GM19397 (cell line): ENCODE measurements around the gene AATK.
"Not testable (repeated sequence)": the region's sequence is repeated elsewhere in the genome, so short reads cannot be mapped to it uniquely, and the experiment has no call there.

Experiments used
- ATAC-seq: cut with Tn5 transposase; IDR thresholded peaks from one replicate; pipeline ENCODE4 v1.9.1; 2021; ENCODE audit warnings: mild to moderate bottlenecking, moderate library complexity; ENCODE audit not compliant: unreplicated experiment

AATK gene

DNA sequence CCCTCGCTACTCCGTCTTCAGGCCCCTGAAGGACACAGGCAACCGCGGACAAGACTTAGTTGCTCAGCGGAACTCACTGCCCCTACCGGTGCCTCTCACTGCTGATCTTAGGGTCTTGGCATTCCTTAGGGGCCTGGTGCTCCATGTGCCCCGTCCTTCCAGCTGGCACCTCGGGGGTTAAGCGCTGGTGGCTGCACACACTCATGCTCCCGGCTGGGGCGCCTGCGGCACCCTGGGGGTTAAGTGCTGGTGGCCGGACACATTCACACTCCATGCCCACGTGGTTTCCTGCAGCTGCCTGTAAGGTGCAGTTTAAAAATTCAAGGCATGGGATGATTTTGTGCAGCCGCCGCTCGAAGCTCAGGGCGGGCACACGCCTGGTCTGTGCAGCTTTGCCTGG, 86.0 kb downstream of the AATK start:
- ATAC-seq = no peak

DNA sequence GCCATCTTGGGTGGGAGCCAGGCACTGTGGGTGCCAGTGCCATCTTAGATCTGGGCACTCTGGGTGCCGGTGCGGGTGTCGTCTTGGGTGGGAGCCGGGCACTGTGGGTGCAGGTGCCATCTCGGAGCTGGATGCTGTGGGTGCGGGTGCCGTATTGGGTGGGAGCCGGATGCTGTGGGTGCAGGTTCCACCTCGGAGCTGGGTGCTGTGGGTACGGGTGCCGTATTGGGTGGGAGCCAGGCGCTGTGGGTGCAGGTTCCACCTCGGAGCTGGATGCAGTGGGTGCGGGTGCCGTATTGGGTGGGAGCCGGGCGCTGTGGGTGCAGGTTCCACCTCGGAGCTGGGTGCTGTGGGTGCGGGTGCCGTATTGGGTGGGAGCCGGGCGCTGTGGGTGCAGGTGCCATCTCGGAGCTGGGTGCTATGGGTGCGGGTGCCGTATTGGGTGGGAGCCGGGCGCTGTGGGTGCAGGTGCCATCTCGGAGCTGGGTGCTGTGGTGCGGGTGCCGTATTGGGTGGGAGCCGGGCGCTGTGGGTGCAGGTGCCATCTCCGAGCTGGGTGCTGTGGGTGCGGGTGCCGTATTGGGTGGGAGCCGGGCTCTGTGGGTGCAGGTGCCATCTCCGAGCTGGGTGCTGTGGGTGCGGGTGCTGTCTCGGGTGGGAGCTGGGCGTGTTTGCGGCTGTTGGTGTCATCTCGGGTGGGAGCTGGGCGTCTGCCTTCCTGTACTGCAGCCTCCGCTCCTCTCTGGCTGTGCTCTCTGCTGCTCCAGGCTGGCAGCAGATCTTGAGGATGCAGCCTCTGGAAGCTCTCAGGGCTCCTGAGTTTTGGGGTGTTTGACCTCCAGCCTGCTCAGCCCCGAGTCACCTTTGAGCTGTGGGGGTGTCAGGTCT, 87.8 kb downstream of the AATK start:
- ATAC-seq = not testable (repeated sequence)

DNA sequence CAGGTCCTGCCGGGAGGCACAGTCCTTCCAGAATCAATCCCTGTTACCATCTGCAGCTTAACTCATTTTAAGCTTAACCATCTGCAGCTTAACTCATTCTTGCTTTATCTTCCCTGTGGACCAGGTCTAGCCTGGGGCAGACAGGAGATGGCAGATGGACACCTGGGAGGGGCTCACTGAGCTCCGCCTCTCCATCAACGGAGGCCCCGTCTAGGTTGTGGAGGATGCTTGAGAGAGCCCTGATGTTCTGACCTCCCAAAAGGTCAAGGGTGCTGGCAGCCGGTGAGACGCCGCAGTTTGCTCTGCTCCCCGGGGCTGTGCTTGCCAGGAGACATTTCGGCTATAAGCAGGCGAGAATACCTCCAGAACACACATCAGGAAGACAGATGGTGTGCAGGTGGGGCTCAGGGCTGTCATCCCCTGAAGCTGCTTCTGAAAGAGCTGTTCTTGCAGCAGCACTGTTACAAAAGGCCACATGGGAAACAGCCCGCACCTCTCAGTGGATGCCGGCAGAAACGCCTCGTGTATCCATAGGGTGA, 89.8 kb downstream of the AATK start:
- ATAC-seq = no peak

DNA sequence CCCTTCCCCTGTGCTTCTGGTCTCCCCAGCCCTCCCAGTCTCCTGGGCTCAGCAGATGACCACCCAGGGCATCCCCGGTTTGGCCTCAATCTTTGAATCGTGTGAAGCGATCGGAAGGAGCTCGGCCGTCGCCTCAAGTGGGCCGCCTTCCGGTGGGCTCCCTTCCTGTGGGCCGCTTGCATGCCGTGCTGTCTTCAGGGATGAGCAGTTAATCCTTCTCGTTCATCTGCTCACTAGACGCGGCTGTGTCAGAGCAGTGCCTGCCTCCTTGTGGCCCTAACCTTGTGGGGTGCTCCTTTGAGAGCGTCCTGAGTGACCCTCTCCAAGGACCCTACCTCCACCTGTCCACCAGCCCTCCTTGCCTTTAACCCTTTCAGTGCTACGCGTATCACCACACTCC, 90.7 kb downstream of the AATK start:
- ATAC-seq = no peak

DNA sequence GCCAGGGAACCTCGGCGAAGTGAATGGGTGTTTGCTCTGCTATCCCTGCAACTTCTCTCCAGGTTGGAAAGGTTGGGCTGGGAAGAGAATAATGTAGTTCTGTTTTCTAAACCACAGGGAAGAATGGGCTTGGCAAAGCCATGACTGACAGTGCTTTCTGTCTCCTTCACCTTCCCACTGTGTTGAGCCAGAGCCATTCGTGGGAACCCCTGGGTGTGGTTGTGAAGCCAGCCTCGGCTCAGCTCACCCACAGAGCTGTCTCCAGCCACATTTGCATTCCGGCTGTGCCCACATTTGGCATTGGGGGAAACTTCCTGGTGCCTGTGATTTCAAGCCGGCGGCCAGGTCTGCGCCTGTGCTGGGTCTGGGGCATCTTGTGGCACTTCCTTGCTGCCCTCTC, 91.1 kb downstream of the AATK start:
- no peak for ATAC-seq

DNA sequence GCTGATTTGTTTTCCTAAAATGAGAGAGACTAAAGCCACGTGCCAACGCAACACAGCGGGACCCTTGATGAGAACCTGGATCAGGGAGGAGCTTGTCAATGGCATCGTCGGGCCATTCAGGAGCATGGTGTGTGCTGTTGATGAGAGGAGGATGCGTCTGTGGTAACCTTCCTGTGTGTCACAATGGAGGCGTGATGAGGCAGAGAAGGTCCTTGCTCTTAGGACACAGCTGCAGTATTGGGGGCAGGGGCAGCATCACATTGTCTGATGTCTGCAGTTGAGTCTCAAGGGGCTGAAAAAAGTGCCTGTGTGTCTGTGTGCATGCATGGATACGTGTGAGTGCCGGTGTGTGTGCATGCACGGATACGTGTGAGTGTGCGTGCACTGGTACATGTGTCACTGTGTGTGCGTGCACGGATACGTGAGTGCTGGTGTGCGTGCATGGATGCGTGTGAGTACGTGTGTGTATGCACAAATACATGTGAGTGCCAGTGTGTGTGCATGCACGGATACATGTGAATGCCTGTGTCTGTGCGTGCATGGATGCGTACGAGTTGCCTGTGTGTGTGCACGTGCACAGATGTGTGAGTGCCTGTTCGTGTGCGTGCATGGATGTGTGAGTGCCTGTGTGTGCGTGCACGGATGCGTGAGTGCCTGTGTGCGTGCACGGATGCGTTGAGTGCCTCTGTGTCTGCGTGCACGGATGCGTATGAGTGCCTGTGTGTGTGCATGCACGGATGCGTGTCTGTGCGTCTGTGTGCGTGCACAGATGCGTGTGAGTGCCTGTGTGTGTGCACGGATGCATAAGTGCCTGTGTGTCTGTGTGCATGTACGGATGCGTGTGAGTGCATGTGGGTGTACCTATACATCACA, 91.8 kb downstream of the AATK start:
- ATAC-seq = no peak

DNA sequence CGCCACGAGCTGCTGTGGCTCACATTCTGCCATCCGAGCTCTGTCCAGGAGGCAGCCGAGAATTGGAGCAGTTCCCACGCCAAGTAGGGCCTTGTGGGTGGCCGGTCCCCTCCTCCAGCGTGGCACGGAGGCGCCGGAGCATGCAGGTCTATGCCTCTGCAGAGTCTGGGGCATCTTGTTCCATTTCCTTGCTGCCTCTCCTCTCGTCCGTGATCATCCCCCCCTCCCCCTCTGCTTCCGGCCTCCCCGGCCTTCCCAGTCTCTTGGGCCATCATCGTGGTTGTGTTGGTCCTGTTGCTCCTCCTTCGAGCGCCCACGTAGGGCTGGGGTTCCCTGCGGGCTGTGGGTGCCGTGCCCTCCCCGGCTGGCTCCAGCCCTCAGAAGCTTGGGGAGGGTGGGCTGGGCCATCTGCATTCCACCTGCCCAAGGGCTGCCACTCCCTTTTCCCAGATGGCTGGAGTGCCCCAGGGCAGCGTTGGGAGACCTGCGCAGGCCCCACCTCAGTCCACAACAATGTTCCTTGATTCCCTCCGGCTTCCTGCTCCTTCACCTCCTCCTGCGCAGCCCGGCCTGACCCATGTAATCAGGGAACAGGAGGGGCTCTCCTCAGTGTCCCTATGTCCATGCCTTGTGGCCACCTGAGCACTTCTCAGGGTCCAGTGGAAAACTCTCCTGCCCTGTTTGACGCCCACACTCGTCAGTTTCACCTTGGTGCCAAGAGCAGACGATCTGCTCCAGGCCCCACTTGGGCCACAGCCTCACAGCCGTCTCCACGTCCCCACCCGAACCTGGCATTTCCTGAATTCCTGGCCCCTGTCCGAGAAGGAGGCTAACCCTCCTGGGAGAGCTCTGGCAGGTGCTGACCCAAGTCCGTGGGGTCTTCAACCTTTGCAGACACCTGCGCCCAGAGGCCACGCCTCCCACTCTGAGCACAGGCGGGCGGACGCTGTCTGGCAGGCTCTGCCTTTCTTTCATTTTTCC, 94.0 kb downstream of the AATK start:
- ATAC-seq = no peak

DNA sequence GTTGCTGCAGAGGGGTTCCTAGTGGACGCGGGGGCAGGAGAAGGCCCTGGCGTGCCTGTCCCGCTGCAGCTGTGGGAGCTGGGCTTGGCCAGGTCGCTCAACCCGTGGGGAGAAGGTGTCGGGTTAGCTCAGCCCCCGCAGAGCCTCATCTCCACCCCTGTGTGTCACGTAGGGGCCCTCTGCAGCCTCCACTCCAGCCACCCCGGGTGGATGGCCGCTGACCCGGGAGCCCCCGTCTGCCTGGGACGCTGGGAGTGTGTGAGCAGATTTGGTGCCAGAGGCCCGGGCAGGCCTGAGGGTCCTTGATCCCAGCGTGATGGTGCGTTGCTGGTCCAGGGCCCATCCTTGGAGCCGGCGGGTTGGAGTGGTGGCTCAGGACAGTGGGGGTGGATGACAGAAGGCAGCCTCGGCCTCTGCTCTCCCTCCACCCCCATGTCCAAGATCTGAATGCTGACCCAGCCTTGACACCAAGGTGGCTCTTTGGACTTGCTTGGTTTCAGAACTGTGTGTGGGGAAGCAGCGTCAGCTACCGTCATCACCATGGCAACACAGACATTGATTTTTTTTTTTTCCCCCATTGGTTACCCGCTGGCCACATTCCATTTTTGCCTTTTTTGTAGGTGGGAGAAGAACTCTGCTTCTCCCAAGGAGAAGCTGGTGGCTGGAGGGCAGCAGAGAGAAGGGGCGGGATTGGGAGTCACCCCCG, 95.3 kb downstream of the AATK start:
- no peak for ATAC-seq

DNA sequence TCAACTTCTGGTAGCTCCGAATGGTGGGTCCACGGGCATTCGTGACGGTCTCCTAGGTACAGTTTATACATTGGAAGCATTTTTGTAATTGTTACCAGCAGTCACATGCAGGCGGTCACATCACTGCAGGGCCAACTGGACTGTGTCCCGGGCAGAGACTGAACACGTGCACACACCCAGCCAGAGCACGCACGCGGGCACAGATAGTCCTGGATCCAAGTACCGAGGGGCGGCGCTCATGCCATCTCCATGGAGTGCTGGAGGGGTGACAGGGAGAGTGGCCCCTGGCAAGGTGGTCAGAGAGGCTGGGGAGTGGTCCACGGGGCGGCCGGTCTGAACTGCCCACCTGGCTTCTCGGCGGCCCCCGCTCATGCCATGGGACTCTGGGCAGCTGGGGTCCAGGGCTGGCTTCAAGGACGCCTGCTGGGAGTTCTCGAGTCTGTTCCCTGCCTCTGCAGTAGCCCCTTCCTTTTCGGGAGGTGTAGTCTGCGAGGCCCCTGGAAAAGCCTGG, 96.8 kb downstream of the AATK start:
- ATAC-seq = no peak

DNA sequence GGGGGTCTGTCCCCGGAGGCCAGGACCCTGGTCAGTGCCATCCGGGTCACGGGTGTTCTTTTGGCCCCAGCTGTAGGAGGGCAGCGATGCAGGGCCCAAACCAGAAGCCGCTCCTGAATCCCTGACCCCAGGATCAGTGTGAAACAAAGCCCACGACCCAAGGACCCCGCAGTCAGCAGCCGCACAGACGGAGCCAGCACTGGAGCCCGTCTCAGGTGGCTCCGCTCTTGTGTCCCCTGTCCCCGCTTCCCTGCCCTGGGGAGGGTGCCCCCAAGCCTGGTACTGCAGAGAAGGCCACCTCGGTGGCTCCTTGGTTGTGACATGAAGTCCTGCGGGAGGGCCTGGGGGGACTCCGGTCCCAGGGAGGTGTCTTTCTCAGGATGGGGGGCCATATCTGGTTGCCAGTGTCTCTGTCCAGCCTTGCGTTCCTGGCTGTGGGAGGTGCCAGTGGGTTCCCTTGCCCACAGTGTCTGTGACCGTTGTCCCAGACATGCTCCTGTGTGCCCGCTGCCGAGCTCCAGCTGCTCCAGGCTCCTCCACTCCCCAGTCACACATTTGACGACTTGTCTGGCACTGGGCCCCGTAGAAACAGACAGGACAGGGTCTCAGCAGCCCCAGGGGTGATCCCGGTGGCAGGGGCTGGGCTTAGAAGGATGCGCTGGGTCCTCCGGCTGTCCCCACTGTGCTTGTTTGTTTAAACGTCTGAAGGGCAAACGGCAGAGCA, 97.4 kb downstream of the AATK start:
- no peak for ATAC-seq

DNA sequence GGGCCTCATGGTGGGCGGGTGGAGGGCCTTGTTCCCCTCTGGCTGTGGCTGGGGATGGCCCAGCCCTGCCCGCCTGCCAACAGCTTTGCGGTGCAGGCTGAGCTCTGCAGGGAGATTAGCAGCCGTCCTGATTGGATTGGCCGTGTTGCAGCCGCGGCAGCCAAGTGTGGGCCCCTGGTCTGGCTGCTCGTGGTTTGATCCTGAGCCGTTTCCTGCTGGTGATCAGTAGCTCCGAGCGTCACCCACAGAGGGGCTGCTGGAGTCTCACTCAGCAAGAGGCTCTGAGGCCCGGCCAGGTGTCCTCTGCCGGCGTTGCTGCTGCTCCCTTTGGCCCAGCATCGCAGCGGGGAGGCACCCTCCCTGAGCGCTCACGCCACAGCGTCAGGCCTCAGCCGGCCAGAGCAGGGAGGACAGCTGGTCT, 98.6 kb downstream of the AATK start:
- no peak for ATAC-seq
